Caco-2 (cell line): ENCODE results near the gene KIF13A. TPM values are rescaled to one million over a fixed set of nuclear protein-coding genes. Genes with fewer than 3 reads are reported as not detected.
"Not testable (repeated sequence)": the region's sequence is repeated elsewhere in the genome, so short reads cannot be mapped to it uniquely, and the experiment has no call there.

ENCODE experiments used
- BruUV-seq: library from RNA; stranded (reverse); fragments of 400-500 nt; replicated peaks from 2 replicates; lab custom pipeline; 2021; lab: Mats Ljungman, UMichigan
- CTCF ChIA-PET: fragments of 300-600 bp; sonication (Branson Sonifier 250); formaldehyde crosslinking; loops from one replicate; lab custom pipeline; 2022; ENCODE audit warnings: antibody characterized with exemption; lab: Charles Lee
- POLR2A ChIA-PET: fragments of 300-600 bp; sonication (Branson Sonifier 250); formaldehyde crosslinking; loops from one replicate; lab custom pipeline; 2022; ENCODE audit warnings: antibody characterized with exemption; lab: Charles Lee
- DNase-seq, 2 experiments: peaks; one replicate each; pipeline versions ENCODE4 v3.0.0 to v3.0.0-alpha.2; 2020 to 2022
- H3K27me3 ChIP-seq: replicated peaks from 2 replicates; pipeline ENCODE4 v1.6.0; 2011; ENCODE audit warnings: low read length; ENCODE audit not compliant: control insufficient read depth, insufficient read depth
- H3K36me3 ChIP-seq: 2 replicates; pipeline ENCODE4 v1.5.1; 2011; ENCODE audit warnings: low read length; ENCODE audit not compliant: control insufficient read depth, insufficient read depth
- H3K4me1 ChIP-seq: fragments of 250-450 bp; sonication (Bioruptor Pico); 2 replicates; pipeline ENCODE4 v1.5.1; 2020; ENCODE audit warnings: mild to moderate bottlenecking
- H3K4me3 ChIP-seq: 2 replicates; pipeline ENCODE4 v1.5.1; 2011; ENCODE audit warnings: low read depth, mild to moderate bottlenecking, control low read depth, low read length
- H3K9me3 ChIP-seq: fragments of 250-450 bp; sonication (Bioruptor Pico); 2 replicates; pipeline ENCODE4 v1.5.1; 2020; ENCODE audit warnings: mild to moderate bottlenecking, moderate library complexity
- H3K27ac Mint-ChIP-seq: one replicate; pipeline ENCODE4 v1.8.0; 2022; ENCODE audit warnings: mixed read lengths; ENCODE audit not compliant: unreplicated experiment
- H3K27me3 Mint-ChIP-seq: one replicate; pipeline ENCODE4 v1.8.0; 2022; ENCODE audit warnings: mixed read lengths; ENCODE audit not compliant: insufficient read depth, unreplicated experiment
- H3K36me3 Mint-ChIP-seq: one replicate; pipeline ENCODE4 v1.8.0; 2022; ENCODE audit warnings: mild to moderate bottlenecking, mixed read lengths; ENCODE audit not compliant: insufficient read depth, unreplicated experiment
- H3K4me1 Mint-ChIP-seq: one replicate; pipeline ENCODE4 v1.8.0; 2022; ENCODE audit warnings: low read depth, mixed read lengths; ENCODE audit not compliant: unreplicated experiment
- H3K4me3 Mint-ChIP-seq: one replicate; pipeline ENCODE4 v1.8.0; 2022; ENCODE audit warnings: mild to moderate bottlenecking, moderate library complexity, mixed read lengths; ENCODE audit not compliant: unreplicated experiment
- H3K9me3 Mint-ChIP-seq: one replicate; pipeline ENCODE4 v1.8.0; 2022; ENCODE audit warnings: mixed read lengths; ENCODE audit not compliant: unreplicated experiment
- CTCF ChIP-seq, 2 experiments: fragments of 200-600 bp in 1 of 2; IDR thresholded peaks; 1 replicate in 1 of 2; 2 replicates in 1 of 2; pipeline versions ENCODE4 v1.5.1 to v1.8.0; 2011 to 2022; ENCODE audit warnings: antibody characterized with exemption in 1 of 2, control low read depth in 1 of 2, inconsistent platforms in 1 of 2, low read depth in 1 of 2, low read length in 1 of 2, mild to moderate bottlenecking in 1 of 2, moderate library complexity in 1 of 2; ENCODE audit not compliant: insufficient read depth in 1 of 2, severe bottlenecking in 1 of 2, unreplicated experiment in 1 of 2
- intact Hi-C: fragments of 100-400 bp; cut with micrococcal nuclease; formaldehyde crosslinking; loops from one replicate; pipeline ENCODE4 v1.10.0; 2022; ENCODE audit not compliant: unreplicated experiment
- total RNA-seq: library from RNA; stranded (reverse); gene quantifications from 2 replicates; pipeline ENCODE4 v1.2.3, GENCODE V29; 2022

Gene KIF13A
- total RNA-seq, 1 experiment from 2014 or later, result 13.8 TPM

- H3K36me3 Mint-ChIP-seq, result peaks cover 8% of the 10 kb centered on the region
- no peaks in the 10 kb centered on the region for H3K27me3 Mint-ChIP-seq
- H3K4me1 ChIP-seq, result peaks cover 9% of the 10 kb centered on the region
- H3K4me3 Mint-ChIP-seq, result no peak overlapping the region
- H3K9me3 ChIP-seq, result no peaks in the 10 kb centered on the region
- no peak for DNase-seq
- H3K4me1 Mint-ChIP-seq, result peaks cover 7% of the 10 kb centered on the region
- H3K4me3 ChIP-seq, result no peak overlapping the region
- BruUV-seq, result no TSS peak
- TF ChIP-seq CTCF (IDR thresholded peaks at IDR 0.05; ENCODE audit: insufficient read depth in 1 of 2, low read depth in 1 of 2, low read length in 1 of 2, severe bottlenecking in 1 of 2, unreplicated experiment in 1 of 2), result no peak
- H3K36me3 ChIP-seq, result no peaks in the 10 kb centered on the region
- H3K27me3 ChIP-seq, result no peaks in the 10 kb centered on the region
- CTCF ChIA-PET, result no interaction called here
- no peak overlapping the region for H3K27ac Mint-ChIP-seq
- POLR2A ChIA-PET, result no interaction called here
- intact Hi-C loops, result no loop called here
- H3K9me3 Mint-ChIP-seq, result peaks cover 9% of the 10 kb centered on the region
Observed at GRCh38 chr6:17808609-17809008, 178.8 kb downstream of the KIF13A start.

GRCh38 chr6:17807431-17807830 is 180.0 kb downstream of the KIF13A start:
- H3K36me3 Mint-ChIP-seq, H3K27me3 ChIP-seq, BruUV-seq, intact Hi-C loops, DNase-seq, H3K4me3 Mint-ChIP-seq, H3K36me3 ChIP-seq, H3K27ac Mint-ChIP-seq, POLR2A ChIA-PET, H3K4me1 Mint-ChIP-seq, CTCF ChIA-PET, H3K4me3 ChIP-seq, H3K9me3 ChIP-seq, H3K9me3 Mint-ChIP-seq, H3K27me3 Mint-ChIP-seq: not testable (repeated sequence)
- H3K4me1 ChIP-seq, result peaks cover 15% of the 10 kb centered on the region

GRCh38 chr6:17803409-17803808 is 184.0 kb downstream of the KIF13A start:
- Mint-ChIP-seq H3K4me1 (peaks cover 7% of the 10 kb centered on the region), H3K27ac (no peak overlapping the region), H3K27me3 (no peaks in the 10 kb centered on the region), H3K9me3 (peaks cover 9% of the 10 kb centered on the region), H3K4me3 (no peak overlapping the region), H3K36me3 (peaks cover 8% of the 10 kb centered on the region)
- no peaks in the 10 kb centered on the region for H3K27me3 ChIP-seq
- intact Hi-C loops, result loop anchor here (5.0 kb wide), 3 partner anchors 96 to 221 kb away; partner anchors contain the start of genes FAM8A1 and NUP153
- no peak overlapping the region for H3K4me3 ChIP-seq
- peaks cover 13% of the 10 kb centered on the region for H3K4me1 ChIP-seq
- ChIA-PET CTCF (interaction anchor here (0.6 to 1.9 kb wide), 2 partner anchors 14 to 22 kb away, joined by 4 to 6 read pairs; no protein-coding TSS in a partner anchor), POLR2A (no interaction called here)
- no peaks in the 10 kb centered on the region for H3K9me3 ChIP-seq
- no peaks in the 10 kb centered on the region for H3K36me3 ChIP-seq
- no peak for DNase-seq
- no TSS peak for BruUV-seq
- TF ChIP-seq CTCF (IDR thresholded peaks at IDR 0.05; ENCODE audit: insufficient read depth in 1 of 2, low read depth in 1 of 2, low read length in 1 of 2, severe bottlenecking in 1 of 2, unreplicated experiment in 1 of 2), result no peak
